Suppressor macrophage treated with lipopolysaccharide for 4 hours (primary cell): ENCODE results near the gene PRKCB.
"Not testable (repeated sequence)": the region's sequence is repeated elsewhere in the genome, so short reads cannot be mapped to it uniquely, and the experiment has no call there.

Experiments used
- DNase-seq: peaks from one replicate; pipeline ENCODE4 v3.0.0-alpha.2; 2020

The PRKCB gene

DNA sequence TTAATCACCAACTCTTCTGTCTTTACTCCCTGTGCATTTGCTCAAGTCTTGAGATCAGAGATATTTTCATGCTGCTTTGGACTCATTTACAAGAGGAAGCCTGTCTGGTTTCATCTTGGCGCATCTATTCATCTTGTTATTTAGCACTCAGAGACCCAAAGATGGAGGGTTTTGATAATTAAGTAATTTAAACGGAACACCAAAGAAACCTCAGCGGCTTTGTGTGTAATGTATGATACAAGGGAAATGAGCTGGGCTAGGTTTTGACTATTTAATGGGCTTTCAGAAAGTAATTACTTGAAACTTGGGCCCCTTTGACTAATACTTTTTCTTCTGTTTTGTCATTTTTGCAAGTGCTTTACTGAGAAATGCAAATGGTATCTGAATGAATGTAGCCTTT lies 354.2 kb downstream of the PRKCB start:
- no peak for DNase-seq

DNA sequence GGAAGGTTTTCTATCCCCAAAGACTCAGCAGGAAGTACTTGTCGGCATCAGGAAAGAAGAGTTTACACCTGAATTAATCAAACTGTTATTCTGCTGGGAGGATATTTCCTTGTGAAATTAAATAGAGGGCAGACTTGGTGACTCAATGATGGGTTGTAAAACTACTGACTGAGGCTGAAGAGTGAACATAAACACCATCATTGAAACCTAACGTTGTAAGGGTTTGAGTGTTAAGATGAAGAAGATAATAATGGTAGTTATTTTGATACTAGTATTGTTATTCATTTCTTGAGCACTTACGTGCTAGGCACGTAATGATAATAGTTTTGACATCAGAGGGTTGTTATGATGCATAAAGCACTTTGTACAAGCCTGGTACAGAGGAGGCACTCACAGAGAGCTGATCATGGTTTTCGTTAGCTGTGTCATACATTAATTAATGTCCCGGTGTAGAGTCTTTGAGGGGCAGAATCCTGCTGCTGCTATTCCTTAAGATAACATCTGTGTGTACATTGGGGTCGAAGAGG lies 356.2 kb downstream of the PRKCB start:
- no peak for DNase-seq

DNA sequence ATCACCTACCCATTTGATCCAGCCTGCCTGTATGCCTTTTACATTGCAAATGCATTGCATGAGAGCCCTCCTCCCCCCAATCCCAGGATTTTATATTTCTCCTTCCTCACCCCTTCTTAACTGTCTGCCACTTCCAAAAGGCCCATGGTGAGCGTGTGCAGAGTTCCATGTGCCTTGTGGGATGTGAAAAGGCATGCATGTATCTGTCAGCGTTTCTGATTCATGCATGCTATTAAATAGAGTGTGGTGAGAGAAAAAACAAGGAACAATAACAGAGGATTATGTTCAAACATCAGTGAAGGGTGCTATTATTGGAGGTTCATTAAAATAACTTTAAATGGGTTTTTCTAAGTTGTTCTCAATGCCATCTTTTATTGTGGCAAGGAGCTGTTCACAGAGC lies 359.4 kb downstream of the PRKCB start:
- DNase-seq = no peak

- no peak for DNase-seq
These were observed 363.2 kb downstream of the PRKCB start for GRCh38 chr16:24198807-24199533.

DNA sequence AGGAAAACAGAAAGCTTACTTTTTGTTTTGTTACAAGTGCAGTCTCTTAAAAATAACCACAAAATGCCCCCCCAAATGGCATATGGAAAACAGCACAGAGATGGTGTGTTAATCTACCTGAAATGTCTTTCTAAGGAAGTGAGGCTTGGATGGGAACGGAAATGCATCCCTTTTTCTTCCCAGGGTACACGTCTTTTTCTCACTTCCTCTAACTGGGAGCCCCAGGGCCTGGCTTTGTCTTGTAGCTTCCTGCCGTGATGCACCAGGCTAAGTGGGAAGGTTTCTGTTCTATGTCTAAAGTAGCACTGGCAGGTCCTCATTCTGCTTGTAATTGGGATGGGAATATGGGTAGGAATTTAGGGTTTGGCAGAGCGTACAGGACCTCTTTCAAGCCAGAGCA lies 367.9 kb downstream of the PRKCB start:
- DNase-seq = no peak

- DNase-seq = no peak
These were observed 368.4 kb downstream of the PRKCB start for GRCh38 chr16:24204150-24204665.

DNA sequence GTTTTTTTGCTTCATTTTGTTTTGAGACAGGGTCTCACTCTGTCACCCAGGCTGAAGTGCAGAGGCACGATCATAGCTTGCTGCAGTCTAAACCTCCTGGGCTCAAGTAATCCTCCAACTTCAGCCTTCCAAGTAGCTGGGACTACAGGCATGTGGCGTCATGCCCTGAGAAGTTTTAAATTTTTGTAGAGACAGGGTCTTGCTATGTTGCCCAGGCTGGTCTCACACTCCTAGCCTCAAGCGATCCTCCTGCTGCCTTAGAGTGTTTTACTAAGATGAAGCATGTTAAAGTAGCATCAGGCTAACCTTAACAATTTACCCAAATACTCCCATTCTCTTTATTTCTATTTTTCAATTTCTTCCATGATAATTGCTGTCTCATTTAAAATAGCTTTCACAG lies 371.1 kb downstream of the PRKCB start:
- DNase-seq = no peak

DNA sequence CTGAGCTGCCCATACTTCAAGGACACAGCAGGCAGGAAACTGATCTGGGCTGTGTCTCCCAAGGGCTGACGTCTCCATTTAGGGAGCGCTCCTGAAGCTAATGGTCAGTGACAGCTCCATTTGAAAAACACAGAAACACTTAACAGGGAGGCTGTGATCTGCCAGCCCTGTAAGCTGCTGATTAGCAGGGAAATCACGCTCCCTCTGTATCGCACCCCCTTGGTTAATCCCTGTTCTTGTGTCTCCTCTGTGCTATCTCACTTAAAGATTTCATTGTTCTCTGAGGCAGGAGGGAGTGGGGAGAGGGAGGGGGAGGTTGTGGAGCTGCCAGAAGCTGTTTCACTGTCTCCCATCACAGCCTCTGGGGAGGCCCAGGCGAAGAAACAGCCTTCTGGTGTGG lies 372.9 kb downstream of the PRKCB start:
- DNase-seq = no peak

- DNase-seq = no peak
These were observed 379.2 kb downstream of the PRKCB start for GRCh38 chr16:24214992-24215391.

DNA sequence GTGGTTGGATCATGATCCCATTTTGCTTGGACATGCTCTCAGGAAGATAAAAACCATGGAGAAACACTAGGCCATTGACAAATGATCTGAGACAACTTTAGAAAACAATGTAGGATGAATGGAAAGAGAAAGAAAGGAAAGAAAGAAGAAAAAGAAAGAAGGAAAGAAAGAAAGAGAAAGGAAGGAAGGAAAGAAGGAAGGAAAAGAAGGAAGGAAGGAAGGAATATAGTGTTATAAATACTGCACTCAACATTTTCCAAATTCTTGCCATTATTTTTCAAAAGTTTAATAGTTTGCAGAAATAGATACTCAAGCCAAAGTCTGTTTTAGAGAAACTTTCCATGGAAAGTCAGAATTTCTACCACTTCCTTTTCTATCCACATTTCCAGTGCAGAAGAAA lies 381.2 kb downstream of the PRKCB start:
- no peak for DNase-seq

DNA sequence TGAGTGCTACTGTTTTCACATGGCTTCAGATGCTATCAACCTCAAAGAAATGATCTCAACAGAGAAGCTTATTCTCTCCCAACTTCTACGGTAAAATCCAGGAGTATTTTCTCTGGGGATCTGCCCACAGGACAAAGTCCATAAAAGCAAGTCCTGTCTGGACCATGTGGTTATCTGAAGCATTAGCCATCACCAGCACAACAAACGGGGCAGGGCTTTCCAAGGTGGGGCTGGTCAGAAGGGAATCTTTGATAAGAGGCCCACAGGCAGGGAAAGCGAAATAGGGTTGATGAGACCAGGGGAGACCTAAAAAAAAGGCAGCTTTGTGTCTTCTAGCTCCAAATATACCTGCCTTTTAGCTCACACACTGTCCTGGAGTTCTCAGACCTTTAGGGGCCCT lies 381.7 kb downstream of the PRKCB start:
- no peak for DNase-seq

- no peak for DNase-seq
These were observed 382.5 kb downstream of the PRKCB start for GRCh38 chr16:24218299-24218698.

GRCh38 chr16:24221219-24221618 lies 385.4 kb downstream of the PRKCB start:
- DNase-seq = no peak

DNA sequence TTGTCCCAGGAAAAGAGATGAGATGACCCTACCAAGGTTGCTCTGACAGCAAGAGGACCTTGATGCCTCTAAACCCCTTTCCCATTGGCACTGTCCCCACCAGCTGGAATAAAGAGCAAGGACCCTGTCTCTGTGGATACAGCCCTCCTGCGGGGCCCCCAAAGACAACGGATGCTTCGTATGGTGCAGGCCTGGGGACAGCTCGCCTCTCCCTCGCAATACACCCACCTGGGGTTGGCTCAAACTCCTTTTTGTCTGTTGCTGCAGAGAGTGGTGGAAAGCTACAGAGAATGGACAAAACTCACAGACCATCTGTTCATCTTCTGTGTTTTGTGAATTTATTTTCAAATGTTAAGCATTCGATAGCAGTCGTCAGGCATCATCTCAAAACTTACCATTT lies 392.7 kb downstream of the PRKCB start:
- DNase-seq = no peak

DNA sequence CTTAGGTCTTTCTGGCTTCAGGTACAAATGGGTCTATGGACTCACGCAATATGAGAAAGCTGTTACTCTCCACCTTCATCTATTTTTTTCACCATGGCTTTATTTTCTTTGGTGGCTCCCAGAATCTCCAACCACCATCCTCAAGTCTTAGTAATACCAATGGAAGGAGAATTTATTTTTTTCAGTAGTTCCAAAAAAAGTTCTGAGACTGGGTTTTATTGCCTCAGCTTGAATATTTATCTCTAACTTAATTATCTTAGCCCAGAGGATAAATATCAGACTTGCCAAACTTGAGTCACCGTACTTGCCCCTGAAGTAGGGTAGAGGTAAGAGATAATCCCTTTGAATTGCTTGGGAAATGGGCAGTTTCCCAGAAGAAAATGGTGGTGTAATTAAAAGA lies 397.2 kb downstream of the PRKCB start:
- DNase-seq = no peak

DNA sequence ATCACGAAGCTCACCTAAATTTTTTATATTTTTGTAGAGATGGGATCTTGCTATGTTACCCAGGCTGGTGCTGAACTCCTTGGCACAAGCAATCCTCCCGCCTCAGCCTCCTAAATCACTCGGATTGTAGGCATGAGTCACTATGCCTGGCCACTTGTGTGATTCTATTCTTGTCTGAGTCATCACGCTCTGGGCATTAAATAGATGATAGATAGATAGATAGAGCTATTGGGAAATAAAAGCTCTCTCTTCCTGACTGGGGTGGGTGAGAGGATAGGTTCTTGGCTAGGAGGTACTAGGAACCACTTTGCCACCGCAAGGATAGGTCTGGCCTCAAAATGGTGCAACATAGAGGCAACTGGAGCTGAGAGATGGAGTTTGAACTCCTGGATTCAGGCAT lies 399.0 kb downstream of the PRKCB start:
- DNase-seq = no peak

DNA sequence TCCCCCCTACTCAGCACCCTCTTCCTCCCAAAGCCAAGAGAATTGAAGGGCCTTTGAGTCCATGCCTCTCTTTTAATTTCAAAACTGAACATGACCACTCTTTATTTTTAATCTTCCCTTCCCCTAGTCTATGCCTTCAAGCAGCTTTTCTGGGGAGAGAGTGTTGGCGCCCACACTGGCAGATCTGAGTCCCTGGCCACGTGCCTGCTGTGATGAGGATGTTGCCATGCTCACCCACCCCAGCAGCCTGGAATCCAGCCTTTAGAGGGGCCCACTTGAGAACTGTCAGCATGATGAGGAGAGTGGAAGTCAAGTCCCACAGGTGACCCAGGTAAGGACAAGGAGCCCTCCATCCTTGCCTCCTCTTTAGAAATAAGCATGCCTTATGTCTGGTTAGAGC lies 400.0 kb downstream of the PRKCB start:
- no peak for DNase-seq

- not testable (repeated sequence) for DNase-seq
These were observed 403.1 kb downstream of the PRKCB start for GRCh38 chr16:24238846-24239245.

DNA sequence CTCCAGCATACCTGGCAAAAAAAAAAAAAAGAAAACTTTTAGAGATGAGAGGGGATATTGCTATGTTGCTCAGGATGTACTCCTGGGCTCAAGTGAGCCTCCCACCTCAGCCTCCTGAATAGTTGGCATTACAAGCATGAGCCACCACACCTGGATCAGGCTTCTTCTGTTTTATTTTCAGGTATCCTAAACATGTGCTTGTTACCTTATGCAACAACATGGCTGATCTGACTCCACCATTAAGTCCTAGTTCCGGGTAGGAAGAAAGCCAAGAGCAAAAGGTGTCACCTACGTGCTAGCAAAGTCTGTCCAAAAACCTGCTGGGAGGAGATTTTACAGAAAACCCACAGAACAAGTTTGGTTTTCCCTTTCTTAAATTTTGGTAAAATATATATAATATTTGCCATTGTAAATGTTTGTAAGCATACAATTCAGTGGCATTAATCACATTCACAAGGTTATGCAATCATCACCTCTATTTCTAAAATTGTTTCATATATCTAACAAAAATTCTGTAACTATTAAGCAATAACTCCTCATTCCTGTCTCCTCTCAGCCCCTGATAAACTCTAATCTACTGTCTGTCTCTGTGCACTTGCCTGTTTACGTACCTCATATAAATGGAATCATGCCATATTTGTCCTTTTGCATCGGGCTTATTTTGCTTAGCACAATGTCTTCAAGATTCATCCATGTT lies 411.3 kb downstream of the PRKCB start:
- DNase-seq = no peak

- DNase-seq = peak; percentile 52
These were observed 417.4 kb downstream of the PRKCB start for GRCh38 chr16:24253192-24253591.

DNA sequence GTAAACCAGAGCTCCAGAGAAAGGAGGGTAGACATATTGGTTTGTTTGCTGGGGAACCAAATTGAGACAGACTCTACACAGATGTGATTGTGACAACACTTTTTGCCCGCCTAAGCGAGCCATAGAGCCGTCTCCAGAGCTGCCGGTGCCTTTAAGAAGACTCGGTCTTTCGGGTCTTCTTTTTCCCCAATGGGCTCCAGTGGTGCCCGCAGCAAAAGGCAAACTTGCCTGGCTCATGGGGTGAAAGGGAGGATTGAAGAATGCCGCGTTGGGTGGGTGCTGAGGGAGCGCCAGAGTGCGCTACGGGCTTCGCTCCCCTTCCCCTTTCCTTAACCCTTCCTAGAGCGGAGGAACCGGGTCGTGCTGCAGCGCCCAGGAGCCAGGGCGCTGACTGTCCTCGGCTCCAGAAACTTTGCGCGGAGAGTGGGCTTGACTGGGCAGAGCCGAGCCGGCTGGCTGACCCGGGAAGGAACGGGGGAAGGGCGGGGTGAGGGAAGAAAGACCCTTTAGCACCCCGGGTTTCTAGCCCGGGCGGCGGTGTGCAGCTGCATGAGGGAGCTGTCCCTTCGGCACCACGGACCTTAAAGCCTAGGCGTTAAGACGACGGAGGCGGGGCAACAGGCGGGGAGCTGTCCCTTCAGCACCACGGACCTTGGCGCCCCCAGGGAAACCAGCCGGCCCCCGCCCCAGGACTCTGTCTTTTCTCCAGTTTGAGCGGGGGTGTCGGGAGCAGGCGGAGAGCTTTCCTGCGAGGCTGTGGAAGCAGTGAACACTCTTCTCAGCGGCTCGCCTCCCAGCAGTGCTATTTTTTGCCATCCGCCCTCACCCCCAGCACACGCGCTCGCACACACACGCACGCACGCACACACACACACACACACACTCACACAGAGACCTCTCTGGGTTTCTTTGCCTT lies 419.9 kb downstream of the PRKCB start, which contains the start of gene CACNG3:
Gene CACNG3 (plus strand): TSS at position 880 of the 916 bp plus-strand sequence. CDS start 420 bp downstream, outside the sequence.
- peak; percentile 52 for DNase-seq

- DNase-seq = peak; percentile 32
These were observed 422.2 kb downstream of the PRKCB start for GRCh38 chr16:24257958-24258357.

DNA sequence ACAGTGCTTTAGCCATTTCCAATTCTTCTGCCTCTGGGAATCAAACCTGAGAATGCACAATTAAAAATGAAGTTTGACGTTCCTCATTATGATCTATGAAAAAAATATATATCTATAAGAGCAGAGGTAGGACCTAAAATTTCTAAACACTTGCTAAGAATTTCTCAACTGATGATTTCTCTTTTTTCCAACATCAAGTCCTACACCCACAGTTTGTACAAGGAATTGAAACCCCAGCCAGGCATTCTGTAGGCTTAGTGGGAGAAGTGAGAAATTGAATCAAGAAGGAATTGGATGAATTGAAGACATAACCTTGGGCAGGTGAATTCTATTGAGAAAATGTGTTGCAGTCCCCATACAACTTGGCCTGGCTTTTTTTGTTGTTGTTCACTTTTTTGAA lies 423.0 kb downstream of the PRKCB start:
- peak; percentile 16 for DNase-seq
